ENCODE measurements around the gene DLX3.

Gene DLX3

GRCh38 chr17:49958723-49959122 lies 36.3 kb downstream of the DLX3 start:
- no peak for DNase-seq (ENCODE audit: low read depth, low spot score)

GRCh38 chr17:49957350-49957749 lies 37.7 kb downstream of the DLX3 start:
- DNase-seq (ENCODE audit: low read depth, low spot score) = no peak

GRCh38 chr17:49956780-49957179 lies 38.2 kb downstream of the DLX3 start:
- no peak for DNase-seq (ENCODE audit: low read depth, low spot score)

GRCh38 chr17:49955157-49955556 lies 39.9 kb downstream of the DLX3 start:
- no peak for DNase-seq (ENCODE audit: low read depth, low spot score)

GRCh38 chr17:49952912-49953497 lies 42.0 kb downstream of the DLX3 start:
- no peak for DNase-seq (ENCODE audit: low read depth, low spot score)

- peak; percentile 56 for DNase-seq (ENCODE audit: low read depth, low spot score)
Measured at GRCh38 chr17:49952209-49952911, 42.7 kb downstream of the DLX3 start.

GRCh38 chr17:49951362-49952082 lies 43.5 kb downstream of the DLX3 start:
- no peak for DNase-seq (ENCODE audit: low read depth, low spot score)

GRCh38 chr17:49949634-49950033 lies 45.4 kb downstream of the DLX3 start:
- no peak for DNase-seq (ENCODE audit: low read depth, low spot score)

GRCh38 chr17:49946964-49947584 lies 48.0 kb downstream of the DLX3 start:
- DNase-seq (ENCODE audit: low read depth, low spot score) = no peak

- no peak for DNase-seq (ENCODE audit: low read depth, low spot score)
Measured at GRCh38 chr17:49946208-49946607, 48.8 kb downstream of the DLX3 start.

- DNase-seq (ENCODE audit: low read depth, low spot score) = no peak
Measured at GRCh38 chr17:49944273-49944870, 50.7 kb downstream of the DLX3 start.

GRCh38 chr17:49942947-49943346 lies 52.1 kb downstream of the DLX3 start:
- DNase-seq (ENCODE audit: low read depth, low spot score) = no peak

GRCh38 chr17:49941427-49941826 lies 53.6 kb downstream of the DLX3 start:
- no peak for DNase-seq (ENCODE audit: low read depth, low spot score)
